GM12892 (cell line): Measurements from ENCODE around the gene SLFN12L.

Experiments used
- POLR2A ChIP-seq: IDR thresholded peaks from 2 replicates; pipeline ENCODE4 v1.6.1; 2011; ENCODE audit warnings: low read depth, low read length, control low read depth
- POLR2AphosphoS5 ChIP-seq: IDR thresholded peaks from 2 replicates; pipeline ENCODE4 v1.6.1; 2011; ENCODE audit warnings: low read depth, low read length, control low read depth
- TAF1 ChIP-seq: IDR thresholded peaks from 2 replicates; pipeline ENCODE4 v1.6.1; 2011; ENCODE audit warnings: low read depth, mild to moderate bottlenecking, control low read depth, low read length, borderline replicate concordance

DNA sequence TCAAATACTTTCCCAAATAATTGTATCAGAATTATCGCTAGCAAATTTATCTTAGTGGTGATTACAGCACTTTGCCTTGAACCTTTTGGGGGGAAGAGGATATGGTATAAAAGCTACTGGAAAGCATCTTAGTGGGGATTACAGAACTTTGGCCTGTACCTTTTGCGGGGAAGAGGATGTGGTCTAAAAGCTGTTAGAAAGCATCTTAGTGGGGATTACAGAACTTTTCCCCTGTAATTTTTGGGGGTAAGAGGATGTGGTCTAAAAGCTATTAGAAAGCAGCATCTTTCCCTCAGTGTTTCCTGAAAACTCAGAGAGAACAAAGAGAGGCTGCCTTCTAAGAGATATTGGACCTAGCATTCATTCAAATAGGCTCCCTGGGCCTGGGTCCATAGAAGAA is 109.2 kb downstream of the SLFN12L start:
- TF ChIP-seq POLR2A (no peak), POLR2AphosphoS5 (no peak), TAF1 (no peak)
